WTC11 (cell line): ENCODE measurements around the gene VPREB3.

Source experiments
- FOXJ3 ChIP-seq: sonication (generic); formaldehyde crosslinking; IDR thresholded peaks from 2 replicates; pipeline ENCODE4 v1.9.0; 2021; ENCODE audit warnings: missing genetic modification reagents, mild to moderate bottlenecking, borderline replicate concordance
- SMAD4 ChIP-seq: sonication (generic); formaldehyde crosslinking; IDR thresholded peaks from 2 replicates; pipeline ENCODE4 v1.8.0; 2022; ENCODE audit warnings: mild to moderate bottlenecking, missing genetic modification reagents
- ZNF396 ChIP-seq: fragments of 250-450 bp; sonication (Bioruptor Pico); IDR thresholded peaks from 2 replicates; pipeline ENCODE4 v1.8.0; 2021; ENCODE audit warnings: mild to moderate bottlenecking, moderate library complexity, borderline replicate concordance

- no peak for TF ChIP-seq ZNF396 (CRISPR knock-in tag)
- TF ChIP-seq SMAD4 = no peak
- TF ChIP-seq FOXJ3 (CRISPR knock-in tag) = no peak
Measured at GRCh38 chr22:23773483-23774113, 19.4 kb upstream of the VPREB3 start.
